SK-N-SH treated with all-trans-retinoic acid at 6 μM for 48 hours (cell line): ENCODE measurements around the gene SHANK2.

Source experiments
- ATAC-seq: fragments of 200-7000 bp; cut with Tn5 transposase; 3 replicates; pipeline ENCODE4 v1.9.1; 2020; ENCODE audit warnings: mild to moderate bottlenecking, moderate library complexity
- ARNTL ChIP-seq: fragments of 450-650 bp; formaldehyde crosslinking; IDR thresholded peaks from 2 replicates; pipeline ENCODE4 v1.5.0; 2020; ENCODE audit warnings: low read depth, mild to moderate bottlenecking, moderate library complexity, borderline replicate concordance
- BACH2 ChIP-seq: fragments of 250-450 bp; sonication (Bioruptor Pico); IDR thresholded peaks from 2 replicates; pipeline ENCODE4 v1.9.0; 2021; ENCODE audit warnings: mild to moderate bottlenecking, borderline replicate concordance
- CSDC2 ChIP-seq: fragments of 250-450 bp; sonication (Bioruptor Pico); IDR thresholded peaks from 2 replicates; pipeline ENCODE4 v1.5.0; 2020; ENCODE audit warnings: mild to moderate bottlenecking, moderate library complexity
- ESRRG ChIP-seq: fragments of 250-450 bp; sonication (Bioruptor Pico); IDR thresholded peaks from 2 replicates; pipeline ENCODE4 v1.6.1; 2021; ENCODE audit warnings: mild to moderate bottlenecking
- GLIS3 ChIP-seq: fragments of 250-450 bp; sonication (Bioruptor Pico); IDR thresholded peaks from 2 replicates; pipeline ENCODE4 v1.5.0; 2020; ENCODE audit warnings: mild to moderate bottlenecking, moderate library complexity
- ISL1 ChIP-seq: fragments of 250-450 bp; sonication (Bioruptor Pico); IDR thresholded peaks from 2 replicates; pipeline ENCODE4 v2.1.2; 2022; ENCODE audit warnings: mild to moderate bottlenecking, moderate library complexity
- OSR1 ChIP-seq: fragments of 250-450 bp; sonication (Bioruptor Pico); IDR thresholded peaks from 2 replicates; pipeline ENCODE4 v1.8.0; 2022; ENCODE audit warnings: moderate library complexity, mild to moderate bottlenecking, inconsistent platforms
- PPARA ChIP-seq: fragments of 250-450 bp; sonication (Bioruptor Pico); IDR thresholded peaks from 2 replicates; pipeline ENCODE4 v1.5.0; 2020; ENCODE audit warnings: mild to moderate bottlenecking, borderline replicate concordance
- SNAI2 ChIP-seq: fragments of 250-450 bp; sonication (Bioruptor Pico); IDR thresholded peaks from 2 replicates; pipeline ENCODE4 v1.5.0; 2020; ENCODE audit warnings: mild to moderate bottlenecking, moderate library complexity
- TCF4 ChIP-seq: fragments of 250-450 bp; sonication (Bioruptor Pico); IDR thresholded peaks from 2 replicates; pipeline ENCODE4 v1.8.0; 2021; ENCODE audit warnings: mild to moderate bottlenecking, moderate library complexity, borderline replicate concordance
- TOX ChIP-seq: fragments of 250-450 bp; sonication (Bioruptor Pico); IDR thresholded peaks from 2 replicates; pipeline ENCODE4 v1.8.0; 2021; ENCODE audit warnings: mild to moderate bottlenecking, moderate library complexity, borderline replicate concordance
- ZC3H10 ChIP-seq: fragments of 250-450 bp; sonication (Bioruptor Pico); IDR thresholded peaks from 2 replicates; pipeline ENCODE4 v1.5.1; 2021; ENCODE audit warnings: mild to moderate bottlenecking, moderate library complexity
- ZFP3 ChIP-seq: fragments of 250-450 bp; sonication (Bioruptor Pico); IDR thresholded peaks from 2 replicates; pipeline ENCODE4 v1.5.0; 2020; ENCODE audit warnings: mild to moderate bottlenecking, moderate library complexity
- ZNF565 ChIP-seq: fragments of 450-650 bp; formaldehyde crosslinking; conservative IDR thresholded peaks from 2 replicates; pipeline ENCODE4 v1.5.0; 2020; ENCODE audit warnings: low read depth, mild to moderate bottlenecking, moderate library complexity
- ZNF70 ChIP-seq: fragments of 450-650 bp; formaldehyde crosslinking; IDR thresholded peaks from 2 replicates; pipeline ENCODE4 v1.5.0; 2020; ENCODE audit warnings: mild to moderate bottlenecking, moderate library complexity
- ZNF8 ChIP-seq: fragments of 450-650 bp; formaldehyde crosslinking; IDR thresholded peaks from 2 replicates; pipeline ENCODE4 v1.5.0; 2020; ENCODE audit warnings: mild to moderate bottlenecking, moderate library complexity
- TF ChIP-seq, protein P1 (sequence below): fragments of 250-450 bp; sonication (Bioruptor Pico); IDR thresholded peaks from 2 replicates; pipeline ENCODE4 v1.8.0; 2021; ENCODE audit warnings: low read depth, mild to moderate bottlenecking, moderate library complexity, borderline replicate concordance
- TF ChIP-seq, protein P2 (sequence below): fragments of 250-450 bp; sonication (Bioruptor Pico); IDR thresholded peaks from 2 replicates; pipeline ENCODE4 v1.5.0; 2020; ENCODE audit warnings: mild to moderate bottlenecking, moderate library complexity
- TF ChIP-seq, protein P3 (sequence below): fragments of 250-450 bp; sonication (Bioruptor Pico); IDR thresholded peaks from 2 replicates; pipeline ENCODE4 v1.5.1; 2020; ENCODE audit warnings: low read depth, mild to moderate bottlenecking, moderate library complexity
- TF ChIP-seq, protein P4 (sequence below): fragments of 250-450 bp; sonication (Bioruptor Pico); IDR thresholded peaks from 2 replicates; pipeline ENCODE4 v1.5.1; 2021; ENCODE audit warnings: mild to moderate bottlenecking, moderate library complexity

Gene SHANK2

DNA sequence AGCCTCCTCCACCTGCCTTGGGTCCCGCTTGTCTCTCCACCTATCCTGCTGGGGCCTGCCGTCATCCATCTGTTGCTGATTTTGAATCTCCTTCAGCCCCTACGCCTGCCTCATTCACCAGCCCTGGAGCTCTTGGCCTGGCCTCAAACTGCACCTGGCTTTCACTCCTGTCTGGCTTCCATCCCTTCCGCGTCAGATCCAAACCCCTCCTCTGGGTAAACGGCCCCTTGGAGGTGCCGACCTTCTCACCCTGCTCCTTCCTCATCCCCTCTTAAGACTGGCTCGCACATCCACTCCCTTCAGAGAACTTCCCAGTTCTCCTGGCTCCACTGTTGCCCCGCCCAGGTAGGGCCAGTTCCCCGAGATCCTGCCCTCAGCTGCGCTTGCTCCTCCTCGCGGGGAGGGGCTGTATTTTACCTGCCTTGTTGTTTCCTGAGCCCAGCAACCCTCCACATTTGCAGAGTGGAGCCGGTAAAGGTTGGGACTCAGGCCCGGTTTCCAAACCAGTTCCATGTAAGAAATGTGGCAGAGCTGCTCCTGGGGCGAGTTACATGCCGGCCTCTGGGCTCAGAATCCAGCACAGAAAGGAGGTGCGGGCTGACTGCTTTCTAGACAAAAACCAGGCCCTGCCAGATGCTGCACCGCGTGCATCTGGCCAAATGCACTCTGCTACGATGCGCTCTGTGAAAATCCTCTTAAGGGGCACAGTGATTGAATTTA lies 13.9 kb upstream of the SHANK2 start:
- TF ChIP-seq TOX (CRISPR knock-in tag) (no peak), CSDC2 (no peak), ZNF70 (CRISPR knock-in tag) (no peak), ESRRG (CRISPR knock-in tag) (no peak), TCF4 (no peak), BACH2 (CRISPR knock-in tag) (no peak)
- TF ChIP-seq, protein P1, sequence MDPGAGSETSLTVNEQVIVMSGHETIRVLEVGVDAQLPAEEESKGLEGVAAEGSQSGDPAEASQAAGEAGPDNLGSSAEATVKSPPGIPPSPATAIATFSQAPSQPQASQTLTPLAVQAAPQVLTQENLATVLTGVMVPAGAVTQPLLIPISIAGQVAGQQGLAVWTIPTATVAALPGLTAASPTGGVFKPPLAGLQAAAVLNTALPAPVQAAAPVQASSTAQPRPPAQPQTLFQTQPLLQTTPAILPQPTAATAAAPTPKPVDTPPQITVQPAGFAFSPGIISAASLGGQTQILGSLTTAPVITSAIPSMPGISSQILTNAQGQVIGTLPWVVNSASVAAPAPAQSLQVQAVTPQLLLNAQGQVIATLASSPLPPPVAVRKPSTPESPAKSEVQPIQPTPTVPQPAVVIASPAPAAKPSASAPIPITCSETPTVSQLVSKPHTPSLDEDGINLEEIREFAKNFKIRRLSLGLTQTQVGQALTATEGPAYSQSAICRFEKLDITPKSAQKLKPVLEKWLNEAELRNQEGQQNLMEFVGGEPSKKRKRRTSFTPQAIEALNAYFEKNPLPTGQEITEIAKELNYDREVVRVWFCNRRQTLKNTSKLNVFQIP (CRISPR knock-in tag) = no peak
- ATAC-seq = no peak

DNA sequence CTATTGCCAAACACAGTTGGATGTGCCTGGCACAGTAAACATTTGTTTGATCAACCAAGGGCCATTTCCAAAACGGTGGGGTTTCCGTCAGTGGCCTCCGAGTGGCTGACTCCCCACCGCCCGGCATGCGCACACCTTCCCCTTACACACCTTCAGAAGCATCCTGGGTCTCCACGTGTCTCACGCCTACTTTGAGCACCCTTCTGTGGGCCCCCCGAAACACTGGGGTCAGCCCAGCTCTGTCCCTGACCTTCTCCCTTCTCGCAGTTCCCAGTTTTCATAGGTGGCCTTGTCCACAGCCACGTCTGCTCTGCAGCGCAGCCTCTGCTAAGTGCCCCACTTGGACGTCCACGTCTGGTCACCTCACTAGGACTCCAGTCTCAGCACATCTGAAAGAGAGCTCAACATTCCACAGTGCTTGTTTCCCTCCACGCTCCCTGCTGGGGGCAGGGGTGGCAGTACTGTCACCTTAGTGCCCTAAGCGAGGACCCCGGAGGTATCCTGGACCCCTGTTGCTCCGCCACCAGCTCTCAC lies 13.2 kb upstream of the SHANK2 start:
- TF ChIP-seq GLIS3 (CRISPR knock-in tag) (no peak), OSR1 (CRISPR knock-in tag) (no peak), TCF4 (no peak), ZC3H10 (CRISPR knock-in tag) (no peak), ZNF8 (no peak), CSDC2 (no peak)
- TF ChIP-seq, protein P2, sequence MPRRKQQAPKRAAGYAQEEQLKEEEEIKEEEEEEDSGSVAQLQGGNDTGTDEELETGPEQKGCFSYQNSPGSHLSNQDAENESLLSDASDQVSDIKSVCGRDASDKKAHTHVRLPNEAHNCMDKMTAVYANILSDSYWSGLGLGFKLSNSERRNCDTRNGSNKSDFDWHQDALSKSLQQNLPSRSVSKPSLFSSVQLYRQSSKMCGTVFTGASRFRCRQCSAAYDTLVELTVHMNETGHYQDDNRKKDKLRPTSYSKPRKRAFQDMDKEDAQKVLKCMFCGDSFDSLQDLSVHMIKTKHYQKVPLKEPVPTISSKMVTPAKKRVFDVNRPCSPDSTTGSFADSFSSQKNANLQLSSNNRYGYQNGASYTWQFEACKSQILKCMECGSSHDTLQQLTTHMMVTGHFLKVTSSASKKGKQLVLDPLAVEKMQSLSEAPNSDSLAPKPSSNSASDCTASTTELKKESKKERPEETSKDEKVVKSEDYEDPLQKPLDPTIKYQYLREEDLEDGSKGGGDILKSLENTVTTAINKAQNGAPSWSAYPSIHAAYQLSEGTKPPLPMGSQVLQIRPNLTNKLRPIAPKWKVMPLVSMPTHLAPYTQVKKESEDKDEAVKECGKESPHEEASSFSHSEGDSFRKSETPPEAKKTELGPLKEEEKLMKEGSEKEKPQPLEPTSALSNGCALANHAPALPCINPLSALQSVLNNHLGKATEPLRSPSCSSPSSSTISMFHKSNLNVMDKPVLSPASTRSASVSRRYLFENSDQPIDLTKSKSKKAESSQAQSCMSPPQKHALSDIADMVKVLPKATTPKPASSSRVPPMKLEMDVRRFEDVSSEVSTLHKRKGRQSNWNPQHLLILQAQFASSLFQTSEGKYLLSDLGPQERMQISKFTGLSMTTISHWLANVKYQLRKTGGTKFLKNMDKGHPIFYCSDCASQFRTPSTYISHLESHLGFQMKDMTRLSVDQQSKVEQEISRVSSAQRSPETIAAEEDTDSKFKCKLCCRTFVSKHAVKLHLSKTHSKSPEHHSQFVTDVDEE = no peak
- TF ChIP-seq, protein P1 (CRISPR knock-in tag) = no peak
- no peak for ATAC-seq

DNA sequence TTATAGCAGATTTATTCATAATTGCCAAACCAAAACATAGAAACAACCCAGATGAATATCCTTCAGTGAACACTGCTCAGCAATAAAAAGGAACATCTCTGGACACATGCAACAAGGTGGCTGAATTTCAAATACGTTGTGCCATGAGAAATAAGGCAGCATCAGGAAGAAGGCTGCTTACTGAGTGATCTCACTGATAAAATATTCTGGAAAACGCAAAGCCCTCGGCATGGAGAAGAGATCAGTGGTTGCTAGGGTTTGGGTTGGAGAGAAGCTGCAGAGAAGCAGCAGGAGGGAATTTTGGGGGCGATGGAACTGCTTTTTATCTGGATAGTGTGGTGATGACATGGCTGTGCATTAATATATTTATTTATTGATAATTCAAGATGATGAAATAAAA lies 11.0 kb upstream of the SHANK2 start:
- ATAC-seq = no peak
- TF ChIP-seq GLIS3 (CRISPR knock-in tag) (no peak), OSR1 (CRISPR knock-in tag) (no peak), ZNF70 (CRISPR knock-in tag) (no peak), CSDC2 (no peak), ISL1 (no peak), SNAI2 (CRISPR knock-in tag) (no peak), ESRRG (CRISPR knock-in tag) (no peak), ZNF565 (CRISPR knock-in tag) (no peak), ARNTL (no peak), ZNF8 (no peak), BACH2 (CRISPR knock-in tag) (no peak), PPARA (CRISPR knock-in tag) (no peak), ZFP3 (CRISPR knock-in tag) (no peak)
- TF ChIP-seq, protein P2 = no peak
- TF ChIP-seq, protein P3, sequence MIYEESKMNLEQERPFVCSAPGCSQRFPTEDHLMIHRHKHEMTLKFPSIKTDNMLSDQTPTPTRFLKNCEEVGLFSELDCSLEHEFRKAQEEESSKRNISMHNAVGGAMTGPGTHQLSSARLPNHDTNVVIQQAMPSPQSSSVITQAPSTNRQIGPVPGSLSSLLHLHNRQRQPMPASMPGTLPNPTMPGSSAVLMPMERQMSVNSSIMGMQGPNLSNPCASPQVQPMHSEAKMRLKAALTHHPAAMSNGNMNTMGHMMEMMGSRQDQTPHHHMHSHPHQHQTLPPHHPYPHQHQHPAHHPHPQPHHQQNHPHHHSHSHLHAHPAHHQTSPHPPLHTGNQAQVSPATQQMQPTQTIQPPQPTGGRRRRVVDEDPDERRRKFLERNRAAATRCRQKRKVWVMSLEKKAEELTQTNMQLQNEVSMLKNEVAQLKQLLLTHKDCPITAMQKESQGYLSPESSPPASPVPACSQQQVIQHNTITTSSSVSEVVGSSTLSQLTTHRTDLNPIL = no peak
- TF ChIP-seq, protein P4, sequence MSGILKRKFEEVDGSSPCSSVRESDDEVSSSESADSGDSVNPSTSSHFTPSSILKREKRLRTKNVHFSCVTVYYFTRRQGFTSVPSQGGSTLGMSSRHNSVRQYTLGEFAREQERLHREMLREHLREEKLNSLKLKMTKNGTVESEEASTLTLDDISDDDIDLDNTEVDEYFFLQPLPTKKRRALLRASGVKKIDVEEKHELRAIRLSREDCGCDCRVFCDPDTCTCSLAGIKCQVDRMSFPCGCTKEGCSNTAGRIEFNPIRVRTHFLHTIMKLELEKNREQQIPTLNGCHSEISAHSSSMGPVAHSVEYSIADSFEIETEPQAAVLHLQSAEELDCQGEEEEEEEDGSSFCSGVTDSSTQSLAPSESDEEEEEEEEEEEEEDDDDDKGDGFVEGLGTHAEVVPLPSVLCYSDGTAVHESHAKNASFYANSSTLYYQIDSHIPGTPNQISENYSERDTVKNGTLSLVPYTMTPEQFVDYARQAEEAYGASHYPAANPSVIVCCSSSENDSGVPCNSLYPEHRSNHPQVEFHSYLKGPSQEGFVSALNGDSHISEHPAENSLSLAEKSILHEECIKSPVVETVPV (CRISPR knock-in tag) = no peak
